ENCODE results near the gene LCN12. TPM values are rescaled to one million over a fixed set of nuclear protein-coding genes. Genes with fewer than 3 reads are reported as not detected.

Gene LCN12
- polyA plus RNA-seq, 3 donors: 0.29 TPM; not detected in 2

GRCh38 chr9:136950656-136951276 lies 1.3 kb upstream of the LCN12 start:
- no peak for TF ChIP-seq CTCF (IDR thresholded peaks at IDR 0.05)
- H3K4me3 Mint-ChIP-seq: peak overlapping the region; percentile 79 to 90
- Histone ChIP-seq H3K4me3 (replicated peaks in 1 of 3; ENCODE audit: low read depth in 2 of 3, low read length in 3 of 3) (peak overlapping the region in 2 of 3 experiments; percentile 75 to 83), H2AFZ (ENCODE audit: insufficient read depth, low read depth, low read length, poor library complexity, severe bottlenecking) (peak overlapping the region; percentile 100), H3K4me1 (ENCODE audit: control insufficient read depth in 1 of 2, insufficient read depth in 2 of 2, low read length in 2 of 2) (peaks cover 13 to 20% of the 10 kb centered on the region in 2 donors), H3K79me2 (ENCODE audit: insufficient read depth, low read length) (no peaks in the 10 kb centered on the region), H3K9ac (ENCODE audit: insufficient read depth, low read length, poor library complexity, severe bottlenecking) (peak overlapping the region; percentile 76), H3K9me3 (replicated peaks in 1 of 2; ENCODE audit: control insufficient read depth in 1 of 2, insufficient read depth in 1 of 2, low read length in 2 of 2) (no peaks in the 10 kb centered on the region), H3K4me2 (replicated peaks; ENCODE audit: extremely low read depth, low read length, poor library complexity, severe bottlenecking) (peak overlapping the region; percentile 85), H4K20me1 (ENCODE audit: insufficient read depth, low read length) (no peaks in the 10 kb centered on the region), H3K36me3 (replicated peaks in 1 of 2; ENCODE audit: control insufficient read depth in 1 of 2, insufficient read depth in 2 of 2, low read length in 2 of 2) (no peaks in the 10 kb centered on the region), H3K27me3 (ENCODE audit: control insufficient read depth in 2 of 2, insufficient read depth in 2 of 2, low read length in 2 of 2) (no peaks in the 10 kb centered on the region), H3K27ac (ENCODE audit: low read depth in 1 of 2, low read length in 2 of 2) (peak overlapping the region in 1 of 2 donors; percentile 84)
- H3K36me3 Mint-ChIP-seq: no peaks in the 10 kb centered on the region
- H3K27ac Mint-ChIP-seq: no peak overlapping the region
- H3K27me3 Mint-ChIP-seq (ENCODE audit: low read depth in 3 of 3): peaks cover 0 to 8% (median 0%) of the 10 kb centered on the region in 3 donors
- 62% methylated on average over 6 of the region's 9 CpGs for WGBS (ENCODE audit: insufficient coverage)
- H3K9me3 Mint-ChIP-seq: no peaks in the 10 kb centered on the region
- intact Hi-C loops (cut with micrococcal nuclease): loop anchor here in 1 of 2 donors (5.0 kb wide), 1 partner anchor 103 kb away; the partner anchor contains the start of gene PHPT1
- no peak for DNase-seq
- H3K4me1 Mint-ChIP-seq: peaks cover 9% of the 10 kb centered on the region

- Histone ChIP-seq H3K9me3 (replicated peaks in 1 of 2; ENCODE audit: control insufficient read depth in 1 of 2, insufficient read depth in 1 of 2, low read length in 2 of 2) (no peaks in the 10 kb centered on the region), H4K20me1 (ENCODE audit: insufficient read depth, low read length) (no peaks in the 10 kb centered on the region), H3K36me3 (replicated peaks in 1 of 2; ENCODE audit: control insufficient read depth in 1 of 2, insufficient read depth in 2 of 2, low read length in 2 of 2) (no peaks in the 10 kb centered on the region), H2AFZ (ENCODE audit: insufficient read depth, low read depth, low read length, poor library complexity, severe bottlenecking) (no peak overlapping the region), H3K4me2 (replicated peaks; ENCODE audit: extremely low read depth, low read length, poor library complexity, severe bottlenecking) (no peak overlapping the region), H3K27me3 (ENCODE audit: control insufficient read depth in 2 of 2, insufficient read depth in 2 of 2, low read length in 2 of 2) (no peaks in the 10 kb centered on the region), H3K4me1 (ENCODE audit: control insufficient read depth in 1 of 2, insufficient read depth in 2 of 2, low read length in 2 of 2) (peaks cover 13 to 20% of the 10 kb centered on the region in 2 donors), H3K27ac (ENCODE audit: low read depth in 1 of 2, low read length in 2 of 2) (no peak overlapping the region), H3K4me3 (replicated peaks in 1 of 3; ENCODE audit: low read depth in 2 of 3, low read length in 3 of 3) (no peak overlapping the region), H3K79me2 (ENCODE audit: insufficient read depth, low read length) (no peaks in the 10 kb centered on the region), H3K9ac (ENCODE audit: insufficient read depth, low read length, poor library complexity, severe bottlenecking) (no peak overlapping the region)
- no peak for DNase-seq
- 91% methylated on average over 13 of the region's 15 CpGs for WGBS (ENCODE audit: insufficient coverage)
- H3K4me1 Mint-ChIP-seq: peaks cover 9% of the 10 kb centered on the region
- H3K9me3 Mint-ChIP-seq: peaks cover 0 to 5% (median 3%) of the 10 kb centered on the region in 7 donors
- no peak overlapping the region for H3K4me3 Mint-ChIP-seq
- H3K36me3 Mint-ChIP-seq: no peaks in the 10 kb centered on the region
- TF ChIP-seq CTCF (IDR thresholded peaks at IDR 0.05): no peak
- H3K27me3 Mint-ChIP-seq (ENCODE audit: low read depth in 3 of 3): peaks cover 0 to 5% (median 0%) of the 10 kb centered on the region in 3 donors
- intact Hi-C loops (cut with micrococcal nuclease): loop anchor here in 1 of 2 donors (5.0 kb wide), 1 partner anchor 105 kb away; the partner anchor contains the start of gene PHPT1
- H3K27ac Mint-ChIP-seq: no peak overlapping the region
These were observed 313 bp downstream of the LCN12 start for GRCh38 chr9:136952321-136952850.
